LNCAP (cell line): ENCODE results near the gene GOLPH3.

Experiments used
- CTCF ChIP-seq: fragments of 450-650 bp; IDR thresholded peaks from 2 replicates; pipeline ENCODE4 v1.5.1; 2017; ENCODE audit warnings: mild to moderate bottlenecking

Gene GOLPH3

GRCh38 chr5:32174011-32174870 is at the start of gene GOLPH3:
TSS of gene GOLPH3 (minus strand) at chr5:32174319. CDS start at chr5:32174034, 285 bp downstream.
- TF ChIP-seq CTCF: no peak

- TF ChIP-seq CTCF: no peak
Observed at GRCh38 chr5:32222723-32223470, 48.8 kb upstream of the GOLPH3 start.

- TF ChIP-seq CTCF: no peak
Observed at GRCh38 chr5:32217886-32218396, 43.8 kb upstream of the GOLPH3 start.

GRCh38 chr5:32210151-32210550 is 36.0 kb upstream of the GOLPH3 start:
- TF ChIP-seq CTCF: no peak

GRCh38 chr5:32207355-32207634 is 33.2 kb upstream of the GOLPH3 start:
- no peak for TF ChIP-seq CTCF

GRCh38 chr5:32206509-32207354 is 32.6 kb upstream of the GOLPH3 start:
- no peak for TF ChIP-seq CTCF

GRCh38 chr5:32206053-32206452 is 31.9 kb upstream of the GOLPH3 start:
- no peak for TF ChIP-seq CTCF
